Stimulated activated CD8-positive, alpha-beta memory T cell treated with anti-CD3 and anti-CD28 coated beads, Interleukin-12 subunit alpha, Interleukin-12 subunit beta, amount 100 ng/mL, for 4 hours (primary cell): ENCODE data around the gene CDPF1.
"Not testable (repeated sequence)": the region's sequence is repeated elsewhere in the genome, so short reads cannot be mapped to it uniquely, and the experiment has no call there.

Experiments used
- DNase-seq: peaks from one replicate; pipeline ENCODE4 v3.0.0-alpha.2; 2020; ENCODE audit warnings: low read depth

Gene CDPF1

GRCh38 chr22:46224898-46225290 lies 25.2 kb downstream of the CDPF1 start:
- DNase-seq: no peak

GRCh38 chr22:46224044-46224897 lies 25.8 kb downstream of the CDPF1 start:
- DNase-seq: no peak

GRCh38 chr22:46220921-46221320 lies 29.2 kb downstream of the CDPF1 start:
- no peak for DNase-seq

- DNase-seq: no peak
Observed at GRCh38 chr22:46219636-46220035, 30.5 kb downstream of the CDPF1 start.

GRCh38 chr22:46214616-46215015 lies 35.5 kb downstream of the CDPF1 start:
- no peak for DNase-seq

GRCh38 chr22:46214149-46214548 lies 35.9 kb downstream of the CDPF1 start:
- no peak for DNase-seq

- DNase-seq: no peak
Observed at GRCh38 chr22:46213052-46213451, 37.0 kb downstream of the CDPF1 start.

- no peak for DNase-seq
Observed at GRCh38 chr22:46212195-46212594, 37.9 kb downstream of the CDPF1 start.

GRCh38 chr22:46209262-46209661 lies 40.8 kb downstream of the CDPF1 start:
- no peak for DNase-seq

GRCh38 chr22:46203601-46203980 lies 46.5 kb downstream of the CDPF1 start:
- DNase-seq: no peak

- DNase-seq: no peak
Observed at GRCh38 chr22:46202897-46203600, 47.0 kb downstream of the CDPF1 start.

- no peak for DNase-seq
Observed at GRCh38 chr22:46201059-46201757, 48.9 kb downstream of the CDPF1 start.

GRCh38 chr22:46198806-46199205 lies 51.3 kb downstream of the CDPF1 start:
- DNase-seq: not testable (repeated sequence)

GRCh38 chr22:46198274-46198673 lies 51.8 kb downstream of the CDPF1 start:
- no peak for DNase-seq

- no peak for DNase-seq
Observed at GRCh38 chr22:46196278-46196677, 53.8 kb downstream of the CDPF1 start.

GRCh38 chr22:46195487-46196165 lies 54.5 kb downstream of the CDPF1 start:
- DNase-seq: no peak
